Tibial nerve (tissue), 4 donors: ENCODE data around the gene SUPT7L. TPM values are rescaled to one million over a fixed set of nuclear protein-coding genes. Genes with fewer than 3 reads are reported as not detected.
A peak's percentile ranks its signal among the peaks of the same experiment; 100 is the strongest.

Source experiments
- DNase-seq, 2 donors: peaks; one replicate each; pipeline ENCODE4 v3.0.0-alpha.2; 2019; ENCODE audit warnings: low spot score in 2 of 2
- H3K27ac ChIP-seq, 4 donors: fragments of 200-600 bp; sonication (generic) in 3 of 4; one replicate each; pipeline ENCODE4 v1.5.1; 2017 to 2019; ENCODE audit warnings: mild to moderate bottlenecking in 1 of 4
- H3K27me3 ChIP-seq, 2 donors: fragments of 200-600 bp; sonication (generic) in 1 of 2; one replicate each; pipeline versions ENCODE4 v1.5.1 to v1.6.0; 2017 to 2019
- H3K36me3 ChIP-seq, 3 donors: fragments of 200-600 bp; sonication (generic); one replicate each; pipeline ENCODE4 v1.5.1; 2018 to 2019
- H3K4me1 ChIP-seq, 4 donors: fragments of 200-600 bp; sonication (generic) in 3 of 4; one replicate each; pipeline ENCODE4 v1.5.1; 2017 to 2019
- H3K4me3 ChIP-seq, 4 donors: fragments of 200-600 bp; sonication (generic) in 3 of 4; one replicate each; pipeline ENCODE4 v1.5.1; 2017 to 2019; ENCODE audit warnings: mild to moderate bottlenecking in 1 of 4, moderate library complexity in 1 of 4
- H3K9me3 ChIP-seq, 4 donors: fragments of 200-600 bp; sonication (generic) in 3 of 4; one replicate each; pipeline ENCODE4 v1.5.1; 2017 to 2019
- CTCF ChIP-seq, 5 experiments: fragments of 200-600 bp in 3 of 5; fragments of 450-650 bp in 2 of 5; sonication (generic) in 3 of 5; IDR thresholded peaks; one replicate each; pipeline ENCODE4 v1.5.1; 2016 to 2019; ENCODE audit warnings: antibody characterized with exemption in 5 of 5, mild to moderate bottlenecking in 3 of 5, moderate library complexity in 2 of 5
- EP300 ChIP-seq, 2 donors: sonication (generic); formaldehyde crosslinking; IDR thresholded peaks; one replicate each; pipeline ENCODE4 v1.6.1; 2017; ENCODE audit warnings: antibody characterized with exemption in 2 of 2, mild to moderate bottlenecking in 1 of 2
- POLR2A ChIP-seq, 2 donors: fragments of 450-650 bp; IDR thresholded peaks; one replicate each; pipeline ENCODE4 v1.6.1; 2017; ENCODE audit warnings: antibody characterized with exemption in 2 of 2, mild to moderate bottlenecking in 2 of 2, moderate library complexity in 2 of 2
- WGBS, 2 donors: methylation state at CpG; one replicate each; pipeline ENCODE4 v1.1.5; 2018; 5-methylcytosine and 5-hydroxymethylcytosine counted together
- total RNA-seq, 4 donors: library from RNA; depleted of rRNA; stranded (reverse); fragments of >200 nt; gene quantifications; one replicate each; pipeline ENCODE4 v1.1.0, GENCODE V29; 2016

The SUPT7L gene
- 10 to 100 TPM; 30.2 to 36.3 (median 33.8) TPM for total RNA-seq

GRCh38 chr2:27663285-27664153, at the start of gene SUPT7L, which contains the start of gene SLC4A1AP:
SUPT7L (minus strand) TSS chr2:27663614; CDS start chr2:27662192, 1,422 bp downstream.
SLC4A1AP (plus strand) TSS chr2:27663889; CDS start chr2:27663915, 26 bp downstream.
- peak within 1 kb of the TSS; percentile 54 to 92 (median 79) for H3K4me3 ChIP-seq
- DNase-seq: peak; percentile 29 to 69
- peaks cover 0 to 51% (median 23%) of the 10 kb centered on the region in 4 donors for H3K4me1 ChIP-seq
- H3K27ac ChIP-seq: peak within 1 kb of the TSS; percentile 81 to 92 (median 88)
- peak; percentile 50 to 96 for TF ChIP-seq EP300 (IDR thresholded peaks at IDR 0.05)
- TF ChIP-seq POLR2A (IDR thresholded peaks at IDR 0.05): no peak
- peak in 1 of 5 experiments; percentile 30 for TF ChIP-seq CTCF (IDR thresholded peaks at IDR 0.05)
- no peaks in the 10 kb centered on the region for H3K27me3 ChIP-seq
- 0% methylated on average over 53 of the region's 56 CpGs for WGBS, 2 donors
- peaks cover 0 to 53% (median 20%) of the 10 kb centered on the region in 3 donors for H3K36me3 ChIP-seq
- H3K9me3 ChIP-seq: no peaks in the 10 kb centered on the region

GRCh38 chr2:27713201-27713600, 49.8 kb upstream of the SUPT7L start:
- no peaks in the 10 kb centered on the region for H3K27me3 ChIP-seq
- H3K4me3 ChIP-seq: no peak overlapping the region
- 92 to 96% methylated on average over 5 of the region's 5 CpGs for WGBS, 2 donors
- H3K36me3 ChIP-seq: no peaks in the 10 kb centered on the region
- H3K4me1 ChIP-seq: peaks cover 0 to 48% (median 11%) of the 10 kb centered on the region in 4 donors
- TF ChIP-seq EP300 (IDR thresholded peaks at IDR 0.05) (no peak), POLR2A (IDR thresholded peaks at IDR 0.05) (no peak), CTCF (IDR thresholded peaks at IDR 0.05) (no peak)
- H3K27ac ChIP-seq: peak overlapping the region in 1 of 4 donors; percentile 22
- no peaks in the 10 kb centered on the region for H3K9me3 ChIP-seq
- DNase-seq: no peak

- Histone ChIP-seq H3K27ac (peak overlapping the region in 1 of 4 donors; percentile 65), H3K9me3 (no peaks in the 10 kb centered on the region), H3K27me3 (no peaks in the 10 kb centered on the region), H3K36me3 (no peaks in the 10 kb centered on the region), H3K4me1 (peaks cover 0 to 53% (median 12%) of the 10 kb centered on the region in 4 donors), H3K4me3 (no peak overlapping the region)
- TF ChIP-seq CTCF (IDR thresholded peaks at IDR 0.05) (no peak), EP300 (IDR thresholded peaks at IDR 0.05) (no peak), POLR2A (IDR thresholded peaks at IDR 0.05) (no peak)
- DNase-seq: no peak
- WGBS, 2 donors: 50 to 77% methylated on average over 1 of the region's 1 CpG
Observed at GRCh38 chr2:27712522-27712921, 49.1 kb upstream of the SUPT7L start.

- no peaks in the 10 kb centered on the region for H3K36me3 ChIP-seq
- no peak for DNase-seq
- H3K4me3 ChIP-seq: no peak overlapping the region
- TF ChIP-seq POLR2A (IDR thresholded peaks at IDR 0.05) (no peak), CTCF (IDR thresholded peaks at IDR 0.05) (no peak), EP300 (IDR thresholded peaks at IDR 0.05) (no peak)
- H3K27ac ChIP-seq: peak overlapping the region in 1 of 4 donors; percentile 65
- 81 to 82% methylated on average over 5 of the region's 5 CpGs for WGBS, 2 donors
- H3K27me3 ChIP-seq: no peaks in the 10 kb centered on the region
- H3K9me3 ChIP-seq: no peaks in the 10 kb centered on the region
- peaks cover 0 to 54% (median 12%) of the 10 kb centered on the region in 4 donors for H3K4me1 ChIP-seq
Observed at GRCh38 chr2:27711804-27712203, 48.4 kb upstream of the SUPT7L start.
